GM12865 (cell line): ENCODE measurements around the gene PRSS27.

Experiments used
- DNase-seq: peaks from one replicate; pipeline ENCODE4 v3.0.0; 2010; ENCODE audit warnings: low read depth
- H3K4me3 ChIP-seq: 2 replicates; pipeline ENCODE4 v1.5.1; 2011; ENCODE audit warnings: mild to moderate bottlenecking, low read depth, low read length, control low read depth
- CTCF ChIP-seq: IDR thresholded peaks from 2 replicates; pipeline ENCODE4 v1.5.1; 2011; ENCODE audit warnings: low read length, control low read depth, low read depth, inconsistent platforms; ENCODE audit not compliant: insufficient read depth; ENCODE audit errors: missing control alignments

The PRSS27 gene

GRCh38 chr16:2745961-2746360, 25.9 kb upstream of the PRSS27 start:
- DNase-seq = no peak
- no peak overlapping the region for H3K4me3 ChIP-seq
- no peak for TF ChIP-seq CTCF

- DNase-seq = no peak
- TF ChIP-seq CTCF = no peak
- H3K4me3 ChIP-seq = no peak overlapping the region
Measured at GRCh38 chr16:2745116-2745890, 25.3 kb upstream of the PRSS27 start.

GRCh38 chr16:2744711-2745110, 24.7 kb upstream of the PRSS27 start:
- TF ChIP-seq CTCF = no peak

GRCh38 chr16:2743007-2743810, 23.2 kb upstream of the PRSS27 start:
- no peak overlapping the region for H3K4me3 ChIP-seq
- TF ChIP-seq CTCF = no peak
- DNase-seq = no peak

More at GRCh38 chr16:2744711-2745110, 24.7 kb upstream of the PRSS27 start:
- no peak for DNase-seq
- H3K4me3 ChIP-seq = no peak overlapping the region

- TF ChIP-seq CTCF = no peak
- H3K4me3 ChIP-seq = no peak overlapping the region
- no peak for DNase-seq
Measured at GRCh38 chr16:2742323-2743006, 22.4 kb upstream of the PRSS27 start.

GRCh38 chr16:2741168-2741567, 21.1 kb upstream of the PRSS27 start:
- H3K4me3 ChIP-seq = no peak overlapping the region
- no peak for TF ChIP-seq CTCF
- no peak for DNase-seq
